ENCODE measurements around the gene TPCN1. TPM values are rescaled to one million over a fixed set of nuclear protein-coding genes. Genes with fewer than 3 reads are reported as not detected.

Gene TPCN1
- total RNA-seq = 10 to 100 TPM; 11.4 to 16.0 TPM

GRCh38 chr12:113221181-113221996, at the start of gene TPCN1:
Gene TPCN1, plus strand, starts transcription at chr12:113221464. Its CDS starts 5,389 bp downstream, at chr12:113226853.

GRCh38 chr12:113185180-113186032, 35.9 kb upstream of the TPCN1 start, which contains the start of the genes DDX54 and RITA1:
Gene DDX54, minus strand, starts transcription at chr12:113185478. Its CDS starts 27 bp downstream, at chr12:113185451.
Gene RITA1, plus strand, starts transcription at chr12:113185721. Its CDS starts 1,026 bp downstream, at chr12:113186747.

GRCh38 chr12:113334786-113335539, 113.7 kb downstream of the TPCN1 start, which contains the start of gene SLC8B1:
Gene SLC8B1, minus strand, starts transcription at chr12:113335109. Its CDS starts 2,231 bp downstream, at chr12:113332878.

Small RNAs within 50 kb of the gene (small RNA-seq; reads per million reads assigned to genes)
- 0 reads per million in 2 donors for gene MIR6762
- gene RF00019 = 0 reads per million in 2 donors

Other genes starting within 250 kb of the TPCN1 start
- gene OAS2, start 242.9 kb upstream of the TPCN1 start, total RNA-seq = 100 to 1,000 TPM; 344 to 425 TPM
- under 1 TPM; under 0.01 to 0.34 TPM for gene DTX1, start 164.7 kb upstream of the TPCN1 start, total RNA-seq
- under 1 TPM in 1 of 2 donors, not detected in 1; under 0.01 TPM for gene RASAL1, start 85.7 kb upstream of the TPCN1 start, total RNA-seq
- not detected for gene CFAP73, start 71.7 kb upstream of the TPCN1 start, total RNA-seq
- gene DDX54, start 36.0 kb upstream of the TPCN1 start, total RNA-seq = 10 to 100 TPM; 33.4 to 48.0 TPM
- gene RITA1, start 35.7 kb upstream of the TPCN1 start, total RNA-seq = 10 to 100 TPM; 22.0 to 30.0 TPM
- 10 to 100 TPM; 10.7 to 12.0 TPM for gene SLC8B1, start 113.6 kb downstream of the TPCN1 start, total RNA-seq
- gene PLBD2, start 137.1 kb downstream of the TPCN1 start, total RNA-seq = 10 to 100 TPM; 44.0 to 60.6 TPM
- not detected for gene SDS, start 182.4 kb downstream of the TPCN1 start, total RNA-seq
- gene SDSL, start 200.9 kb downstream of the TPCN1 start, total RNA-seq = 10 to 100 TPM in 1 of 2 donors, 1 to 10 TPM in 1; 5.0 to 10.7 TPM